Measurements from ENCODE around the gene ZNF627. TPM values are rescaled to one million over a fixed set of nuclear protein-coding genes. Genes with fewer than 3 reads are reported as not detected.

Gene ZNF627
- total and polyA plus RNA-seq, 7 donors: 2.6 to 5.6 (median 4.2) TPM

- TF ChIP-seq CTCF (IDR thresholded peaks at IDR 0.05): no peak
- intact Hi-C loops (cut with DNase I): no loop called here
- Histone ChIP-seq H3K27me3 (ENCODE audit: insufficient read depth in 3 of 3, low read length in 2 of 3) (peaks cover 0 to 4% (median 2%) of the 10 kb centered on the region in 3 donors), H3K9me3 (peaks cover 15% of the 10 kb centered on the region), H3K36me3 (ENCODE audit: insufficient read depth in 1 of 2, low read depth in 1 of 2) (no peaks in the 10 kb centered on the region), H3K4me3 (no peak overlapping the region), H3K4me1 (no peaks in the 10 kb centered on the region), H3K27ac (no peak overlapping the region)
- DNase-seq (no peak), ATAC-seq (no peak)
- 63 to 68% (median 65%) methylated on average over 3 of the region's 3 CpGs for WGBS, 3 donors
Measured at GRCh38 chr19:11657307-11657706, 60.0 kb downstream of the ZNF627 start.

GRCh38 chr19:11658970-11659369 lies 61.7 kb downstream of the ZNF627 start:
- 60 to 69% (median 68%) methylated on average over 7 of the region's 7 CpGs for WGBS, 3 donors
- intact Hi-C loops (cut with DNase I): no loop called here

GRCh38 chr19:11659612-11660011 lies 62.3 kb downstream of the ZNF627 start:
- 96 to 100% (median 98%) methylated on average over 1 of the region's 1 CpG for WGBS, 3 donors
- ATAC-seq (no peak), DNase-seq (no peak)
- Histone ChIP-seq H3K4me1 (no peaks in the 10 kb centered on the region), H3K36me3 (ENCODE audit: insufficient read depth in 1 of 2, low read depth in 1 of 2) (no peaks in the 10 kb centered on the region), H3K27ac (no peak overlapping the region), H3K4me3 (no peak overlapping the region), H3K27me3 (ENCODE audit: insufficient read depth in 3 of 3, low read length in 2 of 3) (peaks cover 0 to 4% (median 0%) of the 10 kb centered on the region in 3 donors), H3K9me3 (no peaks in the 10 kb centered on the region)
- no peak for TF ChIP-seq CTCF (IDR thresholded peaks at IDR 0.05)
- intact Hi-C loops (cut with DNase I): no loop called here

More at GRCh38 chr19:11658970-11659369, 61.7 kb downstream of the ZNF627 start:
- Histone ChIP-seq H3K27me3 (ENCODE audit: insufficient read depth in 3 of 3, low read length in 2 of 3) (peaks cover 0 to 4% (median 0%) of the 10 kb centered on the region in 3 donors), H3K27ac (no peak overlapping the region), H3K36me3 (ENCODE audit: insufficient read depth in 1 of 2, low read depth in 1 of 2) (no peaks in the 10 kb centered on the region), H3K4me3 (no peak overlapping the region), H3K9me3 (no peaks in the 10 kb centered on the region), H3K4me1 (no peaks in the 10 kb centered on the region)
- TF ChIP-seq CTCF (IDR thresholded peaks at IDR 0.05): no peak
- no peak for ATAC-seq
- DNase-seq: no peak

- ATAC-seq (no peak), DNase-seq (no peak)
- H3K4me3 ChIP-seq: no peak overlapping the region
- peaks cover 0 to 4% (median 0%) of the 10 kb centered on the region in 3 donors for H3K27me3 ChIP-seq (ENCODE audit: insufficient read depth in 3 of 3, low read length in 2 of 3)
- no peak for TF ChIP-seq CTCF (IDR thresholded peaks at IDR 0.05)
- intact Hi-C loops (cut with DNase I): no loop called here
- no peaks in the 10 kb centered on the region for H3K36me3 ChIP-seq (ENCODE audit: insufficient read depth in 1 of 2, low read depth in 1 of 2)
- no peaks in the 10 kb centered on the region for H3K9me3 ChIP-seq
- H3K4me1 ChIP-seq: no peaks in the 10 kb centered on the region
- WGBS, 3 donors: 93 to 96% (median 95%) methylated on average over 30 of the region's 30 CpGs
- no peak overlapping the region for H3K27ac ChIP-seq
Measured at GRCh38 chr19:11662278-11662677, 65.0 kb downstream of the ZNF627 start.

- no peaks in the 10 kb centered on the region for H3K36me3 ChIP-seq (ENCODE audit: insufficient read depth in 1 of 2, low read depth in 1 of 2)
- WGBS, 3 donors: 71 to 74% (median 73%) methylated on average over 8 of the region's 8 CpGs
- no peak overlapping the region for H3K27ac ChIP-seq
- DNase-seq (no peak), ATAC-seq (no peak)
- peaks cover 0 to 4% (median 0%) of the 10 kb centered on the region in 3 donors for H3K27me3 ChIP-seq (ENCODE audit: insufficient read depth in 3 of 3, low read length in 2 of 3)
- H3K9me3 ChIP-seq: no peaks in the 10 kb centered on the region
- no peaks in the 10 kb centered on the region for H3K4me1 ChIP-seq
- TF ChIP-seq CTCF (IDR thresholded peaks at IDR 0.05): no peak
- no peak overlapping the region for H3K4me3 ChIP-seq
- intact Hi-C loops (cut with DNase I): no loop called here
Measured at GRCh38 chr19:11663181-11663591, 65.9 kb downstream of the ZNF627 start.

All from psoas muscle (tissue), 8 donors.